Measurements from ENCODE around the gene DCLRE1A. TPM values are rescaled to one million over a fixed set of nuclear protein-coding genes. Genes with fewer than 3 reads are reported as not detected.

The DCLRE1A gene
- total RNA-seq, 4 donors from 2014 or later, result 4.0 to 7.7 (median 6.0) TPM

- TF ChIP-seq CTCF (IDR thresholded peaks at IDR 0.05) (no peak), POLR2A (IDR thresholded peaks at IDR 0.05) (no peak)
- Histone ChIP-seq H3K4me1 (no peaks in the 10 kb centered on the region), H3K4me3 (no peak overlapping the region), H3K36me3 (no peaks in the 10 kb centered on the region), H3K9me3 (no peaks in the 10 kb centered on the region), H3K27ac (no peak overlapping the region), H3K27me3 (no peaks in the 10 kb centered on the region)
- no peak for DNase-seq
Measured at GRCh38 chr10:113806503-113806902, 47.4 kb downstream of the DCLRE1A start.

GRCh38 chr10:113802997-113803396 lies 50.9 kb downstream of the DCLRE1A start:
- TF ChIP-seq CTCF (IDR thresholded peaks at IDR 0.05), result no peak
- TF ChIP-seq POLR2A (IDR thresholded peaks at IDR 0.05), result no peak
- no peak for DNase-seq
- Histone ChIP-seq H3K27me3 (no peaks in the 10 kb centered on the region), H3K9me3 (no peaks in the 10 kb centered on the region), H3K27ac (no peak overlapping the region), H3K4me1 (no peaks in the 10 kb centered on the region), H3K36me3 (no peaks in the 10 kb centered on the region), H3K4me3 (no peak overlapping the region)

GRCh38 chr10:113801569-113801968 lies 52.3 kb downstream of the DCLRE1A start:
- no peaks in the 10 kb centered on the region for H3K9me3 ChIP-seq
- H3K27ac ChIP-seq, result no peak overlapping the region
- no peak for DNase-seq
- no peaks in the 10 kb centered on the region for H3K4me1 ChIP-seq
- H3K27me3 ChIP-seq, result no peaks in the 10 kb centered on the region
- H3K36me3 ChIP-seq, result no peaks in the 10 kb centered on the region
- no peak for TF ChIP-seq POLR2A (IDR thresholded peaks at IDR 0.05)
- TF ChIP-seq CTCF (IDR thresholded peaks at IDR 0.05), result no peak
- H3K4me3 ChIP-seq, result no peak overlapping the region

- no peaks in the 10 kb centered on the region for H3K27me3 ChIP-seq
- H3K4me1 ChIP-seq, result no peaks in the 10 kb centered on the region
- H3K27ac ChIP-seq, result no peak overlapping the region
- no peak for TF ChIP-seq POLR2A (IDR thresholded peaks at IDR 0.05)
- no peak for TF ChIP-seq CTCF (IDR thresholded peaks at IDR 0.05)
- H3K36me3 ChIP-seq, result no peaks in the 10 kb centered on the region
- H3K4me3 ChIP-seq, result no peak overlapping the region
- DNase-seq, result no peak
- H3K9me3 ChIP-seq, result no peaks in the 10 kb centered on the region
Measured at GRCh38 chr10:113791691-113792090, 62.2 kb downstream of the DCLRE1A start.

- H3K4me3 ChIP-seq, result no peak overlapping the region
- peak overlapping the region in 1 of 4 donors; percentile 11 for H3K27ac ChIP-seq
- no peaks in the 10 kb centered on the region for H3K9me3 ChIP-seq
- H3K27me3 ChIP-seq, result no peaks in the 10 kb centered on the region
- no peak for DNase-seq
- H3K36me3 ChIP-seq, result no peaks in the 10 kb centered on the region
- TF ChIP-seq POLR2A (IDR thresholded peaks at IDR 0.05), result no peak
- no peaks in the 10 kb centered on the region for H3K4me1 ChIP-seq
Measured at GRCh38 chr10:113788604-113789083, 65.2 kb downstream of the DCLRE1A start.

Small RNAs within 50 kb of the gene (small RNA-seq; reads per million reads assigned to genes)
- gene RF00560, result 0 reads per million in 2 donors

Other genes with a start within 250 kb of the DCLRE1A start
- gene NRAP, start 190.0 kb downstream of the DCLRE1A start, total RNA-seq, result not detected
- 100 to 1,000 TPM in 3 of 4 donors, 10 to 100 TPM in 1; 47.9 to 144 (median 103) TPM for gene CASP7, start 174.2 kb downstream of the DCLRE1A start, total RNA-seq
- 100 to 1,000 TPM in 1 of 4 donors, 10 to 100 TPM in 3; 20.6 to 129 (median 50.4) TPM for gene PLEKHS1, start 102.4 kb downstream of the DCLRE1A start, total RNA-seq
- 100 to 1,000 TPM in 1 of 4 donors, 10 to 100 TPM in 3; 53.8 to 185 (median 70.1) TPM for gene NHLRC2, start 579 bp upstream of the DCLRE1A start, total RNA-seq
- gene ADRB1, start 189.8 kb upstream of the DCLRE1A start, total RNA-seq, result 1 to 10 TPM in 3 of 4 donors, not detected in 1; 3.1 to 8.0 (median 4.6) TPM

All from Peyer's patch (tissue), 4 donors.